ENCODE measurements around the gene MEGF6. TPM values are rescaled to one million over a fixed set of nuclear protein-coding genes. Genes with fewer than 3 reads are reported as not detected.

The MEGF6 gene
- total RNA-seq, 1 experiment from 2014 or later = 8.1 TPM

DNA sequence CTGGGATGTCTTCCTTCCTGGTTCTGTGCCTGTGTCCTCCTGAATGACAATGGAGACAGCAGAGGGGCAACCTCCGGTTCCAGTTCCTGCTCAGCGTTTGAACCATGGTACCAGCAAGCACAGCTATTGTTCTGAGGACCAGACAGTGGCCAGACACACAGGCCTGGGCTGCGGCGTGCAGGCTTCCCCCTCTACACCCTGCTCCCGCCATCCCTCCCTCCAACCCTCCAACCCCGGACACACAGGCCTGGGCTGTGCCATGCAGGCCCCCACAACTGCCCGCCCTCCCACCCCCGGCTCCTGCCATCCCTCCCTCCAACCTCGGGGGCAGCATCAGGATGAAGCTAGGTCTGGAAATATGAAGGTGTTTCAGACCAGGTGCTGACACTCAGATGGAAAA, 5.6 kb upstream of the MEGF6 start:
- DNase-seq (ENCODE audit: low spot score) = no peak
- in situ Hi-C loops (cut with HindIII; ENCODE audit: low sequenced_read_pairs) = no loop called here

DNA sequence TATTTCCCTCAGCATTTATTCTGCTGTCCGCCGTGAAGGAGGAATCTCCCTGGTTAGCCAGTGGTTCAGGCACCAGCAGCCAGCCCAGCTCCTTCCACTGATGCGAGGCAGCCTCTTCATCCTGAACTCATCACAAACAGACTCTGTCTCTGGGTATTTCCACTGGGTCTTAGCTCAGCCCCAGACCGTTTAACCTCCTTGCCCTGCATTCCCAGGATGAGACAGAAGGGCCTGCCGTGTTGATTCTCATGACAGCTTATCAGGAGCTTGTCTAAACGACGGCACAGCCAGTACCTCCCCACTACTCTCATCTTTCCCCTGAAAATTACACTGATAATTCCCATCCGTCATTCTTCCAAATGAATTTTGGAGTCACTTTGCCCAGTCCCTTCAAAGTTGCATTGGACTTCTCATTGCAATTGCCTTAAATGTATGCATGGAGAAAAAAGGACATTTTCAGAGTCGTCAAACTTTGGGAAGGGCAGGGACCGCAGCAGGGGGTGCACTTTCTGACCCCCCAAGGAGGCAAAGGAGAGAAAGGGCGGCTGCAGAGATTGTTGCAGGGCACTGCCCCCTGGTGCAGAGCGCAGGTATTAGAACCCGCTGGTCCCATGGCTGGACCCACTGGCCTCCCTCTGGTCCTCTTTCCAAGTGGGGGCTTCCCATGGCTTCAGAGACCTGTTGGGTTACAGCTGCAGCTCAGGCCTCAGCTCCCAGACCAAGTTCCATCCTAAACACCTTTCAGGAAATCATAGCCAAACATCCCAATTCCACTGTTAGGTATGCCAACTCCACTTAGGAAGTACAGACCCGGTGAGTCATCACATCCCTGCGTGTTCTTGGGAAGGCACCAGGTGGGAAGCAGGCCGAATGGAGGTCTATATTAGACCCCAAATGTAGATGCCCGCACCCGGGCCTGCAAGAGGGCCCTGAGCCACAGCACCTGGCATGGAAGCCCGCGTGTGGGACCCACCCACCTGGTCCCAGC, 3.7 kb upstream of the MEGF6 start:
- in situ Hi-C loops (cut with HindIII; ENCODE audit: low sequenced_read_pairs) = no loop called here
- DNase-seq (ENCODE audit: low spot score) = no peak

DNA sequence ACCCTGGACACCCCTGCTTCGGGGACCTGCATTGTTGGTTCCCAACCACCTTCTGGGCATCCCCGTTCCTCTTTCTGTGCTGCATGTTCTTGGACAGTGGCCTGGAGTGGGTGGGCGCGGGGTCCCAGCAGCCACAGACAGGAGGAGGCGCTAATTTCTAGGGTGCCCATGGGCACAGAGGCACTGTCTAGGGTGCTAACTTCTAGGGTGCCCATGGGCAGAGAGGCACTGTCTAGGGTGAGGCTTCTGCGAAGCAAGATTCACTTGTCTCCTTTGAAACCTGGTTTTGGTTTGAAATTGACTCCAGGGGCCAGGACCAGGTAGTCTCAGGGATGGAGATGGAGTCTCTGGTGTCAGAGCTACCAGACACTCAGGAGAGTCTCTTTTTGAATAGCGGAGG, 815 bp upstream of the MEGF6 start:
- DNase-seq (ENCODE audit: low spot score) = no peak
- in situ Hi-C loops (cut with HindIII; ENCODE audit: low sequenced_read_pairs) = no loop called here

DNA sequence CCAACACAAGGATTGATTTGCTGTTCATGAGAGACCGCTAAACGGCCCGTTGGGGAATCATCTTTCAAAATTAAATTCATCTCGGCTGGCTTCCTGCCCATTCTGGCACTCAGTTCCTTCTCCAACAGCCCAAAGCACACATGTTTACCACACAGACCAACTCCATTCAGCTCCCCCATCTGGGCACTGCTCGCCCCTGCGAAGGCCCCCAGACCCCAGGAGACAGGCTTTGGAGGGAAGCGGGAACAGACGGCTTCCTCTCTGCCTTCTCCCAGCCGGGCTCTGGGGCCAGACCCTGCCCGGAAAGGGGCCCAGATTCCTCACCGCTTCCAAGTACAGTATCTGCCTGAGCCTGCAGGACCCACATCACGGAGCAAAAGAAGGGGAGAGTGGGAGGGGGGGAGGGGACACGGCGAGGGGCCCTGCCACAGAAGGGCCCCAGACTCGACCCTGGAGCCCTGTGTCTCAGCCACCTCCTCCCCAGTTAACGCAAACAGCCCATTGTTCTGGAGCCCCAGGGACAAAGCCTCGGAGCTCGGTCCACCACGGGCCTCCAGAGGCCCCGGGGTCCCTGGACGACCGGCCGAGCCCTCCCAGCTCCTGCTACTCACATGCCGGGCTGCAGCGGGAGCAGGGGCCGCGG, 660 bp downstream of the MEGF6 start:
- no peak for DNase-seq (ENCODE audit: low spot score)
- in situ Hi-C loops (cut with HindIII; ENCODE audit: low sequenced_read_pairs) = no loop called here

DNA sequence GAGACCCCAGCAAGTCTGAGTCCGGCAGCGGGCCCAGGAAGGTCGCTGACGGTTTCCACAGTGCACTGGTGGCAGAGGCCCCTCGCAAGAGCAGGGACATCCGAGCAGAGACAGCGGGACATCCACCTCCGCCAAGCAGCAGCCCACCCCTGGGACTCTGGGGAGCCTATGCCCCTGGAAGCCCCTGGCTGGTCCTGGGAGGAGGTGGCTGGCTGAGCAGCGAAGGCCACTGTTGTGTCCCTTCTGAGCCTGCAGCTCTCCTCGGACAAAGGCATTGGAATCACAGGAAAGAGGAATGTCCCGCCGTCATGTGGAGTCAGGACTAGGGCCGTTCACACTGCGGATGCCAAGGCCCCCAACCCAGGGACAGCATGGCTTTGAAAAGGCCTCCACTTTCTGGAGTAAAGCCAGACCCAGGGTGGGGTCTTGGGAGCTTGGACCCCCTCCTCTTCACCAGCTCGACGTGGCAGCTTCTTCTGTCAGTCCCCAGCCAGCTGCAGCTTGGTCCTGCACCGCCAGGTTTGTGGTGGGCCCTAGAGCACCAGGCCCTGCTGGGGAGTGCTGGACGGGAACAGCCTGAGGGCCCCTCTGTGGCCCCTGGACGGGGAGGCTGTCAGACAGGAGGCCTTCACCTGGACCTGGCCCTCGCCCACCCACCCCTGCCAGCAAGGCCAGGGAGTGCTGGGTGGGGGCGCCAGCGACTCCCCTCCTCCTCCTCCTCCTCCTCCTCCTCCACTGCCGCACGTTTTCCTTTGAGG, 1.4 kb downstream of the MEGF6 start:
- DNase-seq (ENCODE audit: low spot score) = no peak

DNA sequence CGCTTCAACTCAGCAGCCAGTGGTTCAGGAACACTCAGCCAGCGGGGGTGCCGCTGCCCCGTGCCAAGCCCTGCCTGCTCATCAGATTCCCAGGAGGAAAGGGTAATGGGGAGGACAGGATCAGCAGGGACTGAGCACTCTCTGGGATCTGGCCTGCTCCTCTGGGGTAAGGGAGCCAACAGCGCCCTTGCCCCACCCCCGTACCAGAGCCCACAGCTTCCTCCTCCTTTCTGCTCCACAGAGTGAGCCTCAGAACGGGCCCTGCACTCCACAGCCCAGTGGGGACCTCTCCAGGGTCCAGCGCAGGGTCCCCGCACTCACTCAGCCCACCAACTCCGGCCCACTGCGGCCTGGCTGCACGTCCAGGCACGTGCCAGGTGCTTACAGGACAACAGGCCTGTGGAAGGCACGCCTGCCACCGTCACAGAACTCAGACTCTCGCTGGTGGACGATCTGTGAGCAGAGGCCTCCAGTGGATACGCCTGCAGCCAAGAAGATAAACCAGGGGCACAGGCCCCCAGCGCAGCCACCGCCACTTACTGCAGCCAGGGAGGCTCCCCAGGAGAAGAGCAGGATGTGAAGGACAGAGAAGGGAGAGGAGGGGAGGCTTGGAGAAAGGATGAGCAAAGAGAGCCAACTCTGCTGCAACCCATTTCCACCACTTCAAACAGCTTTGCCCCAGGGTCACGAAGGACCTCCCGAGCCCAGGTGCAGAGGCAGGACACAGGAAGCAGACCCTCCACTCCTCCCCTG, 2.1 kb downstream of the MEGF6 start:
- in situ Hi-C loops (cut with HindIII; ENCODE audit: low sequenced_read_pairs) = no loop called here
- DNase-seq (ENCODE audit: low spot score) = no peak

More for the DNA sequence above, 1.4 kb downstream of the MEGF6 start:
- in situ Hi-C loops (cut with HindIII; ENCODE audit: low sequenced_read_pairs) = no loop called here

DNA sequence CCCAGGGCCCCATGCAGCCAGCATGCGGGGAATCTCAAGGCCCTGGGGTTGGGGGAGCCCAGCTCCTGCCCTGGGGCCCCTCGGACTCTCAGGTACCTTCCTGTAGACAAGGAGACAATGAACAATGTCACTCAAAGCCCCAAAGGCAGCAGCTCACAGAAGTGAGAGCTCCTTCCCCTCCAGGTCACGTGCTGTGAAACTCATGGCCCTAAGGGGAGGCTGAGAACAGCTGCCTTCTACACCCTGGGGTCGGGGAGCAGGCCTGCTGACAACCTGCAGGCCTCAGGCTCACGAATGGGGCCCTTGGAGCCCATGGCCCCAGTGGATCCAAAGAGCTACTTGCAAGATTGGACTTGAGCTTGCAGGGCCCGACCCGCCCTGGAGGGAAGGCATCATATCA, 3.2 kb downstream of the MEGF6 start:
- in situ Hi-C loops (cut with HindIII; ENCODE audit: low sequenced_read_pairs) = no loop called here
- DNase-seq (ENCODE audit: low spot score) = no peak

DNA sequence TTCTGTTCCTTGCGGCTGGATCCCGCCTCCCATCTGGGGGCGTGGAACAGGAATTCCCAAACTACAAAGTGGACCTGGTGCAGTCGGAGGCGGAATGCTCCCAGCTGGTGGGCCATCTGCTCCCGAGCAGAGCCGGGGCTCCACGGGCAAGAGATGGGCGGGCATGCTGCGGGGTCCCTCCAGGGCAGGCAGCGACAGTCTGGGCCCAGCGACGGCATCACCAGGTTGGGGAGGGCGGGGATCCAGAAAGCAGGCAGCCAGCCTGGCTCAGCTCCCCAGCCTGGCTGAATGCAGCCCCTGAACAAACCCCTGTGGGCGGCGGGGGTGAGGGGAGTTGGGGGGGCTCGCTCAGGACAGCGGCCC, 3.6 kb downstream of the MEGF6 start:
- in situ Hi-C loops (cut with HindIII; ENCODE audit: low sequenced_read_pairs) = no loop called here
- DNase-seq (ENCODE audit: low spot score) = no peak

DNA sequence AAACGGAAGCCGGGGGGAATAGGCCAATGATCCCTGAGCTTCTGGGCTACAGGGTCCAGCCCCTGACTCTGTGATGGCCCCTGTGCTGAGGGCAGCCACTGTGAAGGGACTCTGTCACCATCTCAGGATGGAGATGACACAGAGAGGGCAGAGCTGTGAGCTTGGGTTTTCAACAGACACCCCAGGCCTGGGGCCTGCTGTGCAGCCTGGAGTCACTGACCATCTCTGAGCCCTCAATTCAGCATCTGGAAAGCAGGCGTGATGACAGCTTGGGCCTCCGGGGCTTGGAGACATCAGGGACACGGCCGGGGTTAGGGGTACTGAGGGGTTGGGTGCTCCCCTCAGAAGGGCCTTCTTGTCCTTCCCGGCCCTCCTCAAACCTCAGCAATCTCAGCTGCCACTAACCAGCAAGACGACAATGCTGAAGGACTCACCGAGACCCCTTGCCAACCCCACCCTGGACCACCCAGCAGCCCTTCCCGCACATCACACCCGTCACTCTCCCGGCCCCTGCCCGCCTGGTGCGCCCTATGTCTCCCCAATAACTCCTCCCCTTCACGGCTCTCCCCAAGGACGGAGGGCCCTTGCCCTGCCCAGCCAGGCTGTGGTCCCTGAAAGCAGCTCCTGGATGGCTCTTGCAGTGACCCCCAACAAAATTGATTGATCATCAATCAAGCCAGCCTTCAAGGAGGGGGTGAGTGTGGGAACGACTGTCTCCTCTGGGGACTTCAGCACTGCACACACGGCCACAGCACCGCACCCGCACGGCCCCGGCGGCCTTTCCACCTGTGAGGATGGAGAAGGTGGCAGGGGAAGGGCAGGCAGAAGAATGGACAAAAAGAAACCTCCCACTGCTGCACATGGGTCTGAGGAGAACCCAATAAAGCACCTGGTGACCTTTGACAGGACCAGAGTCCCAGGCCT, 4.3 kb downstream of the MEGF6 start:
- DNase-seq (ENCODE audit: low spot score) = no peak
- in situ Hi-C loops (cut with HindIII; ENCODE audit: low sequenced_read_pairs) = no loop called here

DNA sequence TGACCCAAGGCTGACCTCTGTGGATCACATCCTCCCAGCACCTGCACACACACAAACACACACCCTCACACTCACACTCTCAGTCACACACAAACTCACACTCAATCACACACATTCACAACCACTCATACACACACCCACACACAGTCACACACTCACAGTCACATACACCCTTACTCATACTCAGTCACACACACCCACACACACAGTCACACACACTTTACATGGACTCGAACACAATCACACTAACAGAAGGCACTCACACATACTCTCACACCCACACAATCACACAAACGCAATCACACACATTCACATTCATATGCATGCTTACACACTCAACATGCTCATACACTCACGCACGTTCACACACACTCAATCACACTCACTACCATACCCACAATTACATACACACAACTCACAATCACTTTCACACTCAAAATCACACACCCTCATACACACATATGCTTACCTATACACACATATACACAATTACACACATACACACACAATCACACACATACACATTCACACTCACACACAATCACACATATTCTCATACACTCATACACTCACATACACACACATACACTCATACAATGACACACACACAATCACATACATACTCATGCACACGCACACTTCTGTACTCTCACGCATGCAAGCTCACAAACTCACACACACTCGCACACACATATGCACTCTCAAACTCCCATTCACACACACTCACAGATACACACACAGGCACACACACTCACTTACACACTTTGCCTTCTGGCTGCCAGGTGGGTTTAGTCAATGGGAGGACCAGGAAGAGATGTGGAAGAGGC, 6.1 kb downstream of the MEGF6 start:
- DNase-seq (ENCODE audit: low spot score) = no peak
- in situ Hi-C loops (cut with HindIII; ENCODE audit: low sequenced_read_pairs) = no loop called here

DNA sequence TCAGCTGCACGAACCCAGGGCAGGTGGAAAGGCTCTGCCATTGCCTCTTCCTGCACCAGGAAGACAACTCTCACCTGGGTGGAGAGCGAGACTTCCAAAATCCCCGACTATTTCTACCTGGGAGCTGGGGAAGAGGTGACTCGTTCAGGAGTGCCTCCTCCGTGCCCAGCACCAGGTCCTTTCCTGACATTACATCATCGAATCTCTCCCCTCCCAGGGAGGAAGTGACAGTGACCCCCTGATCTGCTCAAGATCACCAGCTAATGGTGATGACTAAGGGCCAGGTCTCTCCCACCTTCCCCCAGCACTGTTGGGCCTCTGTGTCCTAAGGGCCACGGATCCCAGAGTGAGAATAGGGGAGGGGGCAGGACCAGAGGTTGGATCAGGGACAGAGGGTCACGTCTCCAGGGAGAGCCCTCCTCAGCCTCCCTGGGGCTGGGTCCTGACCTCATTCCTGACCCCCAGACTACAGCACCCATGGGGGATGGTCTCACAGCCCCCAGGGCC, 6.8 kb downstream of the MEGF6 start:
- DNase-seq (ENCODE audit: low spot score) = no peak
- in situ Hi-C loops (cut with HindIII; ENCODE audit: low sequenced_read_pairs) = no loop called here

DNA sequence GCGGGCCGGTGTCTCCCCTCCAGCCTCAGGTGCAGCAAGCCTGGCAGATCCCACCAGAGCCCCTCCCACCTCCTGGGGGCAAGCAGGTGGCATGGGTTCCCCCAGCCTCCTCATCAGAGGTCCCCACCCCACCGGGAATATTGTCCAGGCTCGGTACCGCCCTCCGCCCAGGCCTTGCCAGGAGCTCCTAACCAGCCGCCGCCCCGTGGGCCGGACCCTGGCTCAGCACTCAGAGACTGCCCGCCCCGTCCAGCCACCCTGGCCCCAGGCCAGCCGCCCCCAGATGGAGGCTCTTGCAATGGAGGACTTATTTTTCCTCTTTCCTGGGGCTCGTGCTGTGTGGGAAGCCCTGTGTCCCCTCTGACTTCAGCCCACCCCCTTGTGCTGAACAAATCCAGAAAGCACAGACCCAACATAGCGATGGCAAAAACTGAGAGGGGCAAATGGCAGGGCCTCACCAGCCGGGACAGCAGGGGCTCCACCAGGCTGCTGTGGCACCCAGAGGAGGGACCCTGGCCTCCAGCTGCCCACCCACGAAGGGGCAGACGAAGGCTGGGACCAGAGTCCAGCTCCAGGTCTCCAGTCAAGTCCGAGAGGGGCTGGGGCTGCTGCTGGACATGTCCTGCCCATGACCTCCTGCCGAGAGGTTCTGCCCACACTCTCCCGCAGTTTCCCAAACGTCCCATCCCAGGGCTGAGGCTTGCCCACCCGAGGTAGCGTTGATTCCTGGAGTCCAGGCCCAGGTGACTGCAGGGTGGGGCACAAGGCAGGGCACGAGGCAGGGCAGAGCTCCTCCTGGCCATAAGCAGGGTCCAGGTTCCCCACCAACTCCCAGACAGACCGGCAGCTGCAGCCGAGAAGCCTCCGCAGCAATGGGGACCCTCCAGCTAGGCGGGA, 7.5 kb downstream of the MEGF6 start:
- in situ Hi-C loops (cut with HindIII; ENCODE audit: low sequenced_read_pairs) = no loop called here
- no peak for DNase-seq (ENCODE audit: low spot score)

DNA sequence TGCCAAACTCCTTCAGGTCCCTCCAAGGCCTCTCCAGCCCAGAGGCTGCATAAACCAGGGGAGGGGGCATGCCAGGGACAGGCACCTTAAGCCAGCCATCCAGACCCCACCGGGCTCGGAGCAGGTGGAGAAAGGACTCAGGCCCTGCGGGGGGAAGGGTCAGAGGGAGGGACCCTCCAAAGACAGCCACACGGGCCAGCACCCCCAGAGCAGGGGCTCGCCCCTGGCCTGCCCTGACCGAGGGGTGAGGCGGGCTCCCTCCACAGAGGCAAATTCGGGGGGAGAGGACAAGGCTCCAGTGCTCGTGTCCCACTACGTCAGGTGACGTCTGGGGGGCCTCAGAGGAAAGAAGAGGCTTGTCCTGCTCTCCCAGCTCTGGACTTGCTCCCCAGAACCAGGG, 8.2 kb downstream of the MEGF6 start:
- in situ Hi-C loops (cut with HindIII; ENCODE audit: low sequenced_read_pairs) = no loop called here
- DNase-seq (ENCODE audit: low spot score) = no peak

DNA sequence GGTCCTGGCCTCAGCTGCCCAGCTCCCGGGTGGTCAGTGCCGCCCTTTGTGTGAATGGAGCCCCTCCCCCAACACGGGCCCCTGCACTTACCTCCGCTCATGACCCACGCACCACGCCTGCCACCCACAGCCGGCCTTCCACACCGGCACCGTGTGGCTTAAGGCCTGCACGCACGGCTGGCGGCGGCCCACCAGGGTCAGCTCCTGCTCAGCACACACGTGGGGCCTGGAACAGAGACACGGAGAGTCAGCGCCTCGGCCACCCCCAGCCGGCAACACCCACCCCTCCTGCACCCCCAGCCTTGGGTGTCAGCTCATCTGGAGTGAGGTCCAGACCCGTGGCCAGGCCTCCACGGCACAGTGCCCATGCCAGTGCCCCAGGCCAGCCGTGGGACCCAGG, 8.9 kb downstream of the MEGF6 start:
- in situ Hi-C loops (cut with HindIII; ENCODE audit: low sequenced_read_pairs) = no loop called here
- DNase-seq (ENCODE audit: low spot score) = no peak

DNA sequence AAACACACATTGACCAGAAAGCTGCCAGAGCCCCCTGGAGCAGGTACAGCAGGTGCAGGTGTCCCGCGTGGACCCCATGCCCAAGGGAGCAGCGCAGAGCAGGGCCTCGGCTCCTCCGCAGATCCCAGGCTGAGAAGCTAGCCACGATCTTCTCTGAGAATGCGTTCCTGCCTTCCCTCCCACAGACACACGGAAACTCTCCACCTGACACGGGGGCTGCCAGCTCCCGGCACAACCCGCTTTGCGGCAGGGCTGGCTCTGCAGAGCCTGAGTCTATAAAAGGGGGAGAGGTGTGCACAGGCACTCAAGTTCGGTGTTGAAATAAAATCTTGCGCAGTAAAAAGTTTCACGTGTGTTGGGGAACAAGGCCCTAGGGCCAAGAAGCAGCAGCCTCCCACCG, 9.6 kb downstream of the MEGF6 start:
- in situ Hi-C loops (cut with HindIII; ENCODE audit: low sequenced_read_pairs) = no loop called here
- DNase-seq (ENCODE audit: low spot score) = no peak

DNA sequence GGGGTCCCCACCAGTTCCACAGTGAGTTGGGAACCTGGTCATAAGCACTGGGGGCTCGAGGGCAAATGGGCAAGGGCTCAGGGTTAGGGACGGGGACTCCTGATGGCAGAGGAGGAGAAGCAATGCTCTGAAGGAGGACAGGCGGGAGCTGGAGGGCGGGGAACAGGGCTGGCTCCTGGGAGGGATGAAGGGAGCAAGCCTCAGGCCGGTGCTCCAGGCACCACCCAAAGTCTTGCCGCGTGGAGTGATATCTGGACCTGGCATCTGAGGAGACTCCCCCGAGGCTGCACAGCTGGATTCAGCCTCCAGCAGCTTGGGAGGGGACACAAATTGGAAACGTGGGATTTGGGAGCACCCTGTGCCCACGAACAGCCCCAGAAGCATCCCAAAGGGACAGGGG, 11.0 kb downstream of the MEGF6 start:
- DNase-seq (ENCODE audit: low spot score) = no peak
- in situ Hi-C loops (cut with HindIII; ENCODE audit: low sequenced_read_pairs) = no loop called here
